ENCODE results near the gene PTGIS.

DNA sequence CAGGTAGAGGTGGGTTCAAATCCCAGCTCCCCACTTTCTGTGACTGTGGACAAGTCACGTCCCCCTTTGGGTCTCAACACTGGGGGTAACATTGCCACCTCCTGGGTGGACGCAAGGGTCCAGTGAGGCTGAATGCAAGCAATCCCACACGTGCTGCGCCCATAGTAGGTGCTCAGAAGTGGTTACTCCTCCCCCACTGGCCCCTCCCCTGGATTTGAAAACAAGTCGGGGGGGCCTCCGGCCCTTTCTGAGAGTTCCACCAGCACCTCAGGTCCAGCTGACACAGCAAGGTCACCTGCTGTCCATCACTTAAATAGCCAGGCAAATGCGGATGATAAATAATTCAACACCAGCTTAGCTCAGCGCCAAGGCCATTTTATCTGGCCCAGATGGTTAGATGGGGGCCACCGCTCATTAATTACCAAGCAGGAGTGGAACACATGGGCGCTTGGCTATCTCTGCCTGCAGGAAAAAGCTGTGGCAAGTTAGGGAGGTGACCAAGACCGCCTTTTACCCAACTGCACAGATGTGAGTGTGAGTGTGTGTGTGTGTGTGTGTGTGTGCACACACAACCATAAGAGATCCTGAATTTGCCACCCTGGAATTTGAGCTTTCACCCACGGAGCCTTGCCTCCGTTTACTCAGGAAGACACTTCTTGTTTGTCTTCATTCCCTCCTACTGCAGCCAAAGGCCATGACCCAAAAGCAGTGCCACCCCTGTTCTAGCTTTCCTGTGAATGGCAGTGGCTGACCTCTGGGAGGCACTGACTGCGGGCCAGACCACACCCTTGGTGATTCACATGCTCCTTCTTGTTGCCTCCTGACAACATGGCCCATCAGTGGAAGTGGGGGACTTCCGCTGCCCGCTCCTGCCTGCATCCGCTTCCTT lies 50.8 kb downstream of the PTGIS start:
- TF ChIP-seq CTCF (IDR thresholded peaks at IDR 0.05 in 8 of 11, conservative IDR thresholded peaks at IDR 0.05 in 3 of 11) (no peak), POLR2AphosphoS5 (IDR thresholded peaks at IDR 0.05) (no peak), POLR2A (IDR thresholded peaks at IDR 0.05) (no peak)
